ENCODE measurements around the gene RPRD2. TPM values are rescaled to one million over a fixed set of nuclear protein-coding genes. Genes with fewer than 3 reads are reported as not detected.
A peak's percentile ranks its signal among the peaks of the same experiment; 100 is the strongest.

The RPRD2 gene
- total RNA-seq, 1 experiment from 2014 or later, result 12.5 TPM

- Histone ChIP-seq H3K36me3 (ENCODE audit: low read depth, low read length) (no peaks in the 10 kb centered on the region), H3F3A (ENCODE audit: low read length, unreplicated experiment) (no peaks in the 10 kb centered on the region), H3K9me3 (ENCODE audit: low read length) (no peaks in the 10 kb centered on the region), H3K4me1 (ENCODE audit: insufficient read depth, low read length) (peaks cover 11% of the 10 kb centered on the region), H3K9me2 (replicated peaks; ENCODE audit: low read length) (no peaks in the 10 kb centered on the region), H2AFZ (ENCODE audit: low read length) (no peak overlapping the region), H3K9ac (ENCODE audit: low read length) (no peak overlapping the region), H4K20me1 (ENCODE audit: low read length) (no peaks in the 10 kb centered on the region), H3K79me2 (ENCODE audit: low read length) (no peaks in the 10 kb centered on the region), H3K4me3 (ENCODE audit: low read length) (no peak overlapping the region), H3K4me2 (ENCODE audit: low read length) (no peak overlapping the region), H3K27me3 (ENCODE audit: low read length) (no peaks in the 10 kb centered on the region), H3K27ac (ENCODE audit: low read length) (no peak overlapping the region)
- DNase-seq (no peak), ATAC-seq (no peak)
- BruUV-seq (replicated peaks), result no TSS peak
- intact Hi-C loops (cut with micrococcal nuclease), result no loop called here
- POLR2A ChIA-PET (ENCODE audit: unreplicated experiment), result no interaction called here
- no peak for TF ChIP-seq EZH2phosphoT487 (IDR thresholded peaks at IDR 0.05; ENCODE audit: borderline replicate concordance, low read length)
- TF ChIP-seq EZH2 (IDR thresholded peaks at IDR 0.05; ENCODE audit: low read length, unreplicated experiment), result no peak
- TF ChIP-seq, protein P1, sequence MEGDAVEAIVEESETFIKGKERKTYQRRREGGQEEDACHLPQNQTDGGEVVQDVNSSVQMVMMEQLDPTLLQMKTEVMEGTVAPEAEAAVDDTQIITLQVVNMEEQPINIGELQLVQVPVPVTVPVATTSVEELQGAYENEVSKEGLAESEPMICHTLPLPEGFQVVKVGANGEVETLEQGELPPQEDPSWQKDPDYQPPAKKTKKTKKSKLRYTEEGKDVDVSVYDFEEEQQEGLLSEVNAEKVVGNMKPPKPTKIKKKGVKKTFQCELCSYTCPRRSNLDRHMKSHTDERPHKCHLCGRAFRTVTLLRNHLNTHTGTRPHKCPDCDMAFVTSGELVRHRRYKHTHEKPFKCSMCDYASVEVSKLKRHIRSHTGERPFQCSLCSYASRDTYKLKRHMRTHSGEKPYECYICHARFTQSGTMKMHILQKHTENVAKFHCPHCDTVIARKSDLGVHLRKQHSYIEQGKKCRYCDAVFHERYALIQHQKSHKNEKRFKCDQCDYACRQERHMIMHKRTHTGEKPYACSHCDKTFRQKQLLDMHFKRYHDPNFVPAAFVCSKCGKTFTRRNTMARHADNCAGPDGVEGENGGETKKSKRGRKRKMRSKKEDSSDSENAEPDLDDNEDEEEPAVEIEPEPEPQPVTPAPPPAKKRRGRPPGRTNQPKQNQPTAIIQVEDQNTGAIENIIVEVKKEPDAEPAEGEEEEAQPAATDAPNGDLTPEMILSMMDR (conservative IDR thresholded peaks at IDR 0.05; ENCODE audit: low read depth, low read length), result no peak
- CTCF ChIA-PET, result interaction anchor here (1.3 kb wide), 1 partner anchor 18 kb away, joined by 4 read pairs; no protein-coding TSS in a partner anchor
Measured at GRCh38 chr1:150514260-150514659, 150.3 kb downstream of the RPRD2 start.

- BruUV-seq (replicated peaks), result TSS peak; percentile 95
- intact Hi-C loops (cut with micrococcal nuclease), result no loop called here
- H4K20me1 ChIP-seq (ENCODE audit: low read length), result no peaks in the 10 kb centered on the region
- TF ChIP-seq, protein P1 (conservative IDR thresholded peaks at IDR 0.05; ENCODE audit: low read depth, low read length), result no peak
- TF ChIP-seq EZH2 (IDR thresholded peaks at IDR 0.05; ENCODE audit: low read length, unreplicated experiment), result no peak
- no peak for TF ChIP-seq EZH2phosphoT487 (IDR thresholded peaks at IDR 0.05; ENCODE audit: borderline replicate concordance, low read length)
- POLR2A ChIA-PET (ENCODE audit: unreplicated experiment), result interaction anchor here (0.6 kb wide), 1 partner anchor 34 kb away, joined by 5 read pairs; no protein-coding TSS in a partner anchor
- H3K4me3 ChIP-seq (ENCODE audit: low read length), result peak overlapping the region; percentile 71
- peak overlapping the region; percentile 81 for H3K4me2 ChIP-seq (ENCODE audit: low read length)
- peak overlapping the region; percentile 49 for H3K9ac ChIP-seq (ENCODE audit: low read length)
- no peak for DNase-seq
- no peak for ATAC-seq
- H2AFZ ChIP-seq (ENCODE audit: low read length), result peak overlapping the region; percentile 92
- no peaks in the 10 kb centered on the region for H3K27me3 ChIP-seq (ENCODE audit: low read length)
- H3K36me3 ChIP-seq (ENCODE audit: low read depth, low read length), result no peaks in the 10 kb centered on the region
- H3K79me2 ChIP-seq (ENCODE audit: low read length), result no peaks in the 10 kb centered on the region
- no peaks in the 10 kb centered on the region for H3K9me2 ChIP-seq (replicated peaks; ENCODE audit: low read length)
- peaks cover 11% of the 10 kb centered on the region for H3K4me1 ChIP-seq (ENCODE audit: insufficient read depth, low read length)
- H3K9me3 ChIP-seq (ENCODE audit: low read length), result no peaks in the 10 kb centered on the region
- no peaks in the 10 kb centered on the region for H3F3A ChIP-seq (ENCODE audit: low read length, unreplicated experiment)
- no peak overlapping the region for H3K27ac ChIP-seq (ENCODE audit: low read length)
- CTCF ChIA-PET, result no interaction called here
Measured at GRCh38 chr1:150514913-150515327, 151.0 kb downstream of the RPRD2 start.

DNA sequence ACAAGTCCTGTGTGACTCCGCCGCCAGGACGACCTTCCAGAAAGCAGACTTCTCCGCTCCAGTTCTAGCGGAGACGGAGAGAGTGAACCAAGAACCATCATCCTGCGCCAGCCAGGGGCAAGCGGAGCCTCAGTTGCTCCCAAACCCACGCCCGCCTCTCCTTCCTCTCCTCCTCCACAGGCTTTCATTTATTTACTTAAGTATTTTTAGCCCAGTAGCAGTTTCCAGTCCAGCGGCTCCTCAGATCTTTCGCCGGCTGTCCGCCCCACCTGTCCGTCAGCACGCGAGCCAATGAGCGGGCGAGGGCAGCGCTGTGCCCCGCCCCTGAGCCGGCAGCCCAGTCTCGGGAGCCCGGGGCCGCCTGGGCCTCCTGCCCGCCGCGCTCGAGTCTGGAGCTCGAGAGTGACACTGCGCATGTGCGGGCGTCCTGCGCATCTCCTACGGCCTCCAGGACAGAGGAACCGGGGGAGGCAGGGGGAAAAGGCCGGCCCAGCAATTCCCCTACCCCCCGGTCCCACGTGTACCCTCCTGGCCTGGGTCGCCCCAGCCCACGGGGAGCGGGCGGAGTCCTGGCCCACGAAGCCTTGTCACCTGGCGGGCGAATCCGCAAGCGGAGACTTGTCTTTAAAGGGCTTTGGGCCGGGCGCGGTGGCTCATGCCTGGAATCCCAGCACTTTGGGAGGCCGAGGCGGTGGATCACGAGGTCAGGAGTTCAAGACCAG is 151.5 kb downstream of the RPRD2 start, which contains the start of gene FALEC:
Gene FALEC (plus strand): TSS at position 425 of the 722 bp plus-strand sequence.
- BruUV-seq (replicated peaks), result no TSS peak
- H3K27ac ChIP-seq (ENCODE audit: low read length), result no peak within 1 kb of the TSS

More for the DNA sequence above, 151.5 kb downstream of the RPRD2 start, which contains the start of gene FALEC:
- no peaks in the 10 kb centered on the region for H3K36me3 ChIP-seq (ENCODE audit: low read depth, low read length)
- H3F3A ChIP-seq (ENCODE audit: low read length, unreplicated experiment), result no peaks in the 10 kb centered on the region
- no peaks in the 10 kb centered on the region for H3K27me3 ChIP-seq (ENCODE audit: low read length)
- ChIA-PET CTCF (interaction anchor here (0.6 to 0.7 kb wide), 4 partner anchors 161 to 465 kb away, joined by 3 to 16 read pairs (median 4); no protein-coding TSS in a partner anchor), POLR2A (ENCODE audit: unreplicated experiment) (interaction anchor here (0.5 to 1.1 kb wide), 5 partner anchors 18 to 309 kb away, joined by 3 to 10 read pairs (median 8); partner anchors contain the start of gene RPRD2)
- ATAC-seq, result peak; percentile 97
- TF ChIP-seq, protein P1 (conservative IDR thresholded peaks at IDR 0.05; ENCODE audit: low read depth, low read length), result no peak
- peak within 1 kb of the TSS; percentile 81 for H3K4me2 ChIP-seq (ENCODE audit: low read length)
- intact Hi-C loops (cut with micrococcal nuclease), result no loop called here
- DNase-seq, result peak; percentile 99
- peak within 1 kb of the TSS; percentile 65 for H3K9ac ChIP-seq (ENCODE audit: low read length)
- peaks cover 11% of the 10 kb centered on the region for H3K4me1 ChIP-seq (ENCODE audit: insufficient read depth, low read length)
- H2AFZ ChIP-seq (ENCODE audit: low read length), result peak within 1 kb of the TSS; percentile 92
- no peaks in the 10 kb centered on the region for H3K79me2 ChIP-seq (ENCODE audit: low read length)
- no peaks in the 10 kb centered on the region for H3K9me2 ChIP-seq (replicated peaks; ENCODE audit: low read length)
- H3K9me3 ChIP-seq (ENCODE audit: low read length), result no peaks in the 10 kb centered on the region
- H3K4me3 ChIP-seq (ENCODE audit: low read length), result peak within 1 kb of the TSS; percentile 71
- no peaks in the 10 kb centered on the region for H4K20me1 ChIP-seq (ENCODE audit: low read length)
